PC-3 (cell line): ENCODE measurements around the gene LNPEP.

ENCODE experiments used
- EZH2 ChIP-seq: fragments of 300-600 bp; sonication (generic); IDR thresholded peaks from one replicate; pipeline ENCODE4 v1.6.1; 2017; ENCODE audit warnings: antibody characterized with exemption, mild to moderate bottlenecking, low read length; ENCODE audit not compliant: unreplicated experiment
- EZH2phosphoT487 ChIP-seq: fragments of 300-600 bp; sonication (generic); IDR thresholded peaks from 2 replicates; pipeline ENCODE4 v1.6.1; 2018; ENCODE audit warnings: mild to moderate bottlenecking, antibody characterized with exemption, low read length, borderline replicate concordance
- TF ChIP-seq, protein P1 (sequence below): fragments of 300-600 bp; sonication (generic); conservative IDR thresholded peaks from 2 replicates; pipeline ENCODE4 v1.5.1; 2017; ENCODE audit warnings: antibody characterized with exemption, low read depth, mild to moderate bottlenecking, low read length

DNA sequence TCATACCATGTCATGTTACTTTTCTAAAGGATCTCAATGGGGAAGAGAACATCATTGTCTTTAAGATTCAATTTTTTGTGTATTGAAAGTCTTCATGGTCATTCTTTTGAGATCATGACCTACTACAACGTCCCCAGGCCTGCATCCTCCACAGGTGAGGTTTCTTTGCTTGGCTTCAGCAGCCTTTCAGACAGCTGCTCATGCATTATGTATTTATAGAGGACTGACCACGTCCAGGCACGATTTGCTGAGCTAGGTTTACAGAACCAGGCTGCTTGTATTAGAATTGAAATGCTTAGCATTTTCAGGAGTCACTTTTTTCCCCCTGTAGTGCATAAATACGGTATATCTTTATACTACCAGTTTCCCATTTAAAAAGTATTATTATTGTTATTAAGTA, 136.1 kb downstream of the LNPEP start:
- TF ChIP-seq, protein P1, sequence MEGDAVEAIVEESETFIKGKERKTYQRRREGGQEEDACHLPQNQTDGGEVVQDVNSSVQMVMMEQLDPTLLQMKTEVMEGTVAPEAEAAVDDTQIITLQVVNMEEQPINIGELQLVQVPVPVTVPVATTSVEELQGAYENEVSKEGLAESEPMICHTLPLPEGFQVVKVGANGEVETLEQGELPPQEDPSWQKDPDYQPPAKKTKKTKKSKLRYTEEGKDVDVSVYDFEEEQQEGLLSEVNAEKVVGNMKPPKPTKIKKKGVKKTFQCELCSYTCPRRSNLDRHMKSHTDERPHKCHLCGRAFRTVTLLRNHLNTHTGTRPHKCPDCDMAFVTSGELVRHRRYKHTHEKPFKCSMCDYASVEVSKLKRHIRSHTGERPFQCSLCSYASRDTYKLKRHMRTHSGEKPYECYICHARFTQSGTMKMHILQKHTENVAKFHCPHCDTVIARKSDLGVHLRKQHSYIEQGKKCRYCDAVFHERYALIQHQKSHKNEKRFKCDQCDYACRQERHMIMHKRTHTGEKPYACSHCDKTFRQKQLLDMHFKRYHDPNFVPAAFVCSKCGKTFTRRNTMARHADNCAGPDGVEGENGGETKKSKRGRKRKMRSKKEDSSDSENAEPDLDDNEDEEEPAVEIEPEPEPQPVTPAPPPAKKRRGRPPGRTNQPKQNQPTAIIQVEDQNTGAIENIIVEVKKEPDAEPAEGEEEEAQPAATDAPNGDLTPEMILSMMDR, result no peak
- TF ChIP-seq EZH2phosphoT487 (no peak), EZH2 (no peak)
